GM10847 (cell line): ENCODE data around the gene ITIH6.

ENCODE experiments used
- POLR2A ChIP-seq: IDR thresholded peaks from 2 replicates; pipeline ENCODE4 v1.6.1; 2011; ENCODE audit not compliant: insufficient read length; ENCODE audit errors: extremely low read depth

ITIH6 gene

GRCh38 chrX:54798137-54798536 is at the start of gene ITIH6:
TSS of gene ITIH6 (minus strand) at chrX:54798255. CDS start at chrX:54798210, 45 bp downstream.
- no peak for TF ChIP-seq POLR2A

- no peak for TF ChIP-seq POLR2A
Observed at GRCh38 chrX:54843050-54843449, 45.0 kb upstream of the ITIH6 start.

- TF ChIP-seq POLR2A, result no peak
Observed at GRCh38 chrX:54842607-54843006, 44.6 kb upstream of the ITIH6 start.

GRCh38 chrX:54838583-54838982 is 40.5 kb upstream of the ITIH6 start:
- TF ChIP-seq POLR2A, result no peak

GRCh38 chrX:54826598-54826997 is 28.5 kb upstream of the ITIH6 start:
- TF ChIP-seq POLR2A, result no peak

- no peak for TF ChIP-seq POLR2A
Observed at GRCh38 chrX:54825716-54826438, 27.8 kb upstream of the ITIH6 start.

GRCh38 chrX:54824722-54825121 is 26.7 kb upstream of the ITIH6 start:
- TF ChIP-seq POLR2A, result no peak

- TF ChIP-seq POLR2A, result no peak
Observed at GRCh38 chrX:54824195-54824594, 26.1 kb upstream of the ITIH6 start.

GRCh38 chrX:54821310-54821709 is 23.3 kb upstream of the ITIH6 start:
- no peak for TF ChIP-seq POLR2A

- no peak for TF ChIP-seq POLR2A
Observed at GRCh38 chrX:54820737-54821136, 22.7 kb upstream of the ITIH6 start.

GRCh38 chrX:54819201-54819600 is 21.1 kb upstream of the ITIH6 start:
- TF ChIP-seq POLR2A, result no peak

GRCh38 chrX:54818221-54818620 is 20.2 kb upstream of the ITIH6 start:
- TF ChIP-seq POLR2A, result no peak

- TF ChIP-seq POLR2A, result no peak
Observed at GRCh38 chrX:54817220-54817820, 19.3 kb upstream of the ITIH6 start.

- TF ChIP-seq POLR2A, result no peak
Observed at GRCh38 chrX:54812306-54812705, 14.3 kb upstream of the ITIH6 start.

GRCh38 chrX:54811301-54811885 is 13.3 kb upstream of the ITIH6 start:
- no peak for TF ChIP-seq POLR2A

- no peak for TF ChIP-seq POLR2A
Observed at GRCh38 chrX:54810532-54810931, 12.5 kb upstream of the ITIH6 start.
